H9 (cell line): ENCODE data around the gene TSPYL6. TPM values are rescaled to one million over a fixed set of nuclear protein-coding genes. Genes with fewer than 3 reads are reported as not detected.

Experiments
- DNase-seq: peaks from one replicate; pipeline ENCODE4 v3.0.0-alpha.2; 2017
- H2AFZ ChIP-seq: one replicate; pipeline ENCODE4 v1.6.1; 2013; ENCODE audit warnings: mild to moderate bottlenecking, low read length, control low read depth, moderate library complexity
- H2AK5ac ChIP-seq: 2 replicates; pipeline ENCODE4 v1.6.1; 2013; ENCODE audit warnings: low read length, control low read depth, mixed read lengths; ENCODE audit not compliant: insufficient read length
- H2BK120ac ChIP-seq: one replicate; pipeline ENCODE4 v1.6.1; 2013; ENCODE audit warnings: low read depth, mild to moderate bottlenecking, low read length, control low read depth, inconsistent platforms; ENCODE audit not compliant: poor library complexity, severe bottlenecking
- H2BK12ac ChIP-seq: 2 replicates; pipeline ENCODE4 v1.6.1; 2013; ENCODE audit warnings: low read length, control low read depth, mixed read lengths, low read depth; ENCODE audit not compliant: insufficient read length
- H2BK15ac ChIP-seq: 2 replicates; pipeline ENCODE4 v1.6.1; 2013; ENCODE audit warnings: low read depth, low read length, control low read depth
- H2BK20ac ChIP-seq: one replicate; pipeline ENCODE4 v1.6.1; 2013; ENCODE audit warnings: low read depth, mild to moderate bottlenecking, low read length, control low read depth, inconsistent platforms; ENCODE audit not compliant: poor library complexity, severe bottlenecking
- H2BK5ac ChIP-seq: 2 replicates; pipeline ENCODE4 v1.6.1; 2013; ENCODE audit warnings: low read length, control low read depth, mixed read lengths; ENCODE audit not compliant: insufficient read length
- H3K14ac ChIP-seq: 2 replicates; pipeline ENCODE4 v1.6.1; 2013; ENCODE audit warnings: low read length, control low read depth; ENCODE audit not compliant: insufficient read depth
- H3K18ac ChIP-seq: 2 replicates; pipeline ENCODE4 v1.6.1; 2013; ENCODE audit warnings: low read depth, mild to moderate bottlenecking, mixed read lengths, low read length, control low read depth; ENCODE audit not compliant: insufficient read length
- H3K23ac ChIP-seq: 2 replicates; pipeline ENCODE4 v1.6.1; 2013; ENCODE audit warnings: low read length, control low read depth, mixed read lengths, low read depth; ENCODE audit not compliant: insufficient read length
- H3K23me2 ChIP-seq: 2 replicates; pipeline ENCODE4 v1.6.1; 2013; ENCODE audit warnings: low read depth, mild to moderate bottlenecking, mixed read lengths, low read length, control low read depth; ENCODE audit not compliant: insufficient read length, poor library complexity, severe bottlenecking
- H3K27ac ChIP-seq: 2 replicates; pipeline ENCODE4 v1.5.1; 2013; ENCODE audit warnings: low read length, control low read depth, mixed read lengths, low read depth; ENCODE audit not compliant: insufficient read length
- H3K27me3 ChIP-seq: 2 replicates; pipeline ENCODE4 v1.6.1; 2013; ENCODE audit warnings: low read length, control low read depth, inconsistent platforms; ENCODE audit not compliant: insufficient read depth
- H3K4ac ChIP-seq: 2 replicates; pipeline ENCODE4 v1.6.1; 2013; ENCODE audit warnings: low read depth, mild to moderate bottlenecking, control low read depth, inconsistent platforms, low read length, moderate library complexity
- H3K4me1 ChIP-seq: 2 replicates; pipeline ENCODE4 v1.6.1; 2013; ENCODE audit warnings: low read length, control low read depth, inconsistent platforms; ENCODE audit not compliant: insufficient read depth
- H3K4me2 ChIP-seq: 2 replicates; pipeline ENCODE4 v1.6.1; 2013; ENCODE audit warnings: low read length, control low read depth, mixed read lengths; ENCODE audit not compliant: insufficient read length, insufficient read depth
- H3K56ac ChIP-seq: 2 replicates; pipeline ENCODE4 v1.6.1; 2013; ENCODE audit warnings: low read depth, mild to moderate bottlenecking, mixed read lengths, low read length, control low read depth; ENCODE audit not compliant: insufficient read length
- H3K79me1 ChIP-seq: 2 replicates; pipeline ENCODE4 v1.6.1; 2013; ENCODE audit warnings: low read depth, mild to moderate bottlenecking, moderate library complexity, low read length, control low read depth, inconsistent platforms; ENCODE audit not compliant: insufficient read depth, poor library complexity, severe bottlenecking
- H3K79me2 ChIP-seq: 2 replicates; pipeline ENCODE4 v1.6.1; 2013; ENCODE audit warnings: low read length, control low read depth, inconsistent platforms; ENCODE audit not compliant: insufficient read depth
- H3K9ac ChIP-seq: 2 replicates; pipeline ENCODE4 v1.6.1; 2013; ENCODE audit warnings: low read length, control low read depth, mixed read lengths; ENCODE audit not compliant: insufficient read length; ENCODE audit errors: extremely low read depth
- H3K9me3 ChIP-seq: one replicate; pipeline ENCODE4 v1.6.1; 2013; ENCODE audit warnings: low read depth, low read length, inconsistent platforms; ENCODE audit not compliant: control insufficient read depth
- H3T11ph ChIP-seq: one replicate; pipeline ENCODE4 v1.6.1; 2013; ENCODE audit warnings: mild to moderate bottlenecking, low read length, control low read depth, inconsistent platforms
- H4K20me1 ChIP-seq: one replicate; pipeline ENCODE4 v1.6.1; 2013; ENCODE audit not compliant: control insufficient read depth, insufficient read length, insufficient read depth
- H4K5ac ChIP-seq: 2 replicates; pipeline ENCODE4 v1.6.1; 2013; ENCODE audit warnings: low read depth, mild to moderate bottlenecking, mixed read lengths, low read length, control low read depth; ENCODE audit not compliant: insufficient read length
- H4K8ac ChIP-seq: replicated peaks from 2 replicates; pipeline ENCODE4 v1.6.1; 2013; ENCODE audit warnings: low read length, control low read depth, mixed read lengths, low read depth; ENCODE audit not compliant: insufficient read length
- H4K91ac ChIP-seq: 2 replicates; pipeline ENCODE4 v1.6.1; 2013; ENCODE audit warnings: low read depth, mild to moderate bottlenecking, moderate library complexity, mixed read lengths, low read length, control low read depth; ENCODE audit not compliant: insufficient read length
- H3K27ac Mint-ChIP-seq, 3 experiments: 2 replicates in 2 of 3; 3 replicates in 1 of 3; pipeline ENCODE4 v1.8.0; 2020 to 2021; ENCODE audit warnings: mixed read lengths in 3 of 3, mild to moderate bottlenecking in 1 of 3, moderate library complexity in 1 of 3
- H3K27me3 Mint-ChIP-seq: 2 replicates; pipeline ENCODE4 v1.8.0; 2021; ENCODE audit warnings: low read depth, mild to moderate bottlenecking, moderate library complexity, mixed read lengths
- H3K36me3 Mint-ChIP-seq, 3 experiments: 2 replicates in 2 of 3; 3 replicates in 1 of 3; pipeline ENCODE4 v1.8.0; 2020 to 2021; ENCODE audit warnings: low read depth in 3 of 3, mixed read lengths in 3 of 3; ENCODE audit not compliant: insufficient read depth in 1 of 3
- H3K4me1 Mint-ChIP-seq, 2 experiments: 2 replicates each; pipeline ENCODE4 v1.8.0; 2020; ENCODE audit warnings: mixed read lengths in 2 of 2
- H3K4me3 Mint-ChIP-seq, 2 experiments: 2 replicates in 1 of 2; 3 replicates in 1 of 2; pipeline ENCODE4 v1.8.0; 2020 to 2021; ENCODE audit warnings: mild to moderate bottlenecking in 2 of 2, mixed read lengths in 2 of 2, moderate library complexity in 1 of 2
- H3K9me3 Mint-ChIP-seq, 2 experiments: 2 replicates in 1 of 2; 3 replicates in 1 of 2; pipeline ENCODE4 v1.8.0; 2020; ENCODE audit warnings: mild to moderate bottlenecking in 2 of 2, mixed read lengths in 2 of 2, moderate library complexity in 1 of 2
- CTCF ChIP-seq: fragments of 200-600 bp; sonication (generic); conservative IDR thresholded peaks from 3 replicates; pipeline ENCODE4 v1.8.0; 2021; ENCODE audit warnings: antibody characterized with exemption, mild to moderate bottlenecking
- WGBS: extraction: QIAGEN DNeasy Blood & Tissue Kit; methylation state at CpG from one replicate; pipeline ENCODE4 v1.1.7; 2013; ENCODE audit warnings: missing lambda C conversion rate, low lambda C conversion rate, mixed read lengths; ENCODE audit not compliant: insufficient read length; ENCODE audit errors: extremely low coverage; 5-methylcytosine and 5-hydroxymethylcytosine counted together
- total RNA-seq: library from RNA; stranded (reverse); gene quantifications from 2 replicates; pipeline ENCODE4 v1.2.1, GENCODE V29; 2021

The TSPYL6 gene
- total RNA-seq, 1 experiment from 2014 or later, result not detected

- Histone ChIP-seq H2BK120ac (no peak overlapping the region), H3K14ac (no peak overlapping the region), H3K18ac (no peak overlapping the region), H2BK15ac (no peak overlapping the region), H4K5ac (no peak overlapping the region), H3K23ac (no peak overlapping the region), H2BK20ac (no peak overlapping the region), H3K79me1 (no peaks in the 10 kb centered on the region), H2BK5ac (no peak overlapping the region), H2AK5ac (no peak overlapping the region), H2AFZ (no peak overlapping the region), H4K8ac (no peak overlapping the region), H3K9ac (no peak overlapping the region), H3K27ac (no peak overlapping the region), H3K23me2 (no peaks in the 10 kb centered on the region), H3K4ac (no peak overlapping the region), H4K91ac (no peak overlapping the region), H2BK12ac (no peak overlapping the region), H3K4me2 (no peak overlapping the region), H3K4me1 (no peaks in the 10 kb centered on the region), H3K9me3 (no peaks in the 10 kb centered on the region), H3K56ac (no peak overlapping the region), H4K20me1 (no peaks in the 10 kb centered on the region), H3K79me2 (no peaks in the 10 kb centered on the region), H3K27me3 (no peaks in the 10 kb centered on the region), H3T11ph (no peak overlapping the region)
- TF ChIP-seq CTCF, result no peak
- Mint-ChIP-seq H3K4me1 (no peaks in the 10 kb centered on the region), H3K36me3 (peaks cover 0 to 11% (median 2%) of the 10 kb centered on the region in 3 experiments; a peak in 5 of 7 replicates), H3K4me3 (no peak overlapping the region), H3K27ac (no peak overlapping the region), H3K9me3 (peaks cover 15 to 18% of the 10 kb centered on the region in 2 experiments; a peak in 4 of 5 replicates), H3K27me3 (no peaks in the 10 kb centered on the region)
- no CpG with 5 or more reads among the region's 2 CpGs for WGBS
- no peak for DNase-seq
Observed at GRCh38 chr2:54261537-54261936, 5.5 kb upstream of the TSPYL6 start.
